ENCODE results near the gene C12orf42. TPM values are rescaled to one million over a fixed set of nuclear protein-coding genes. Genes with fewer than 3 reads are reported as not detected.
"Not testable (repeated sequence)": the region's sequence is repeated elsewhere in the genome, so short reads cannot be mapped to it uniquely, and the experiment has no call there.

C12orf42 gene
- total RNA-seq, 8 experiments from 2014 or later = 0.14 to 1.1 (median 0.23) TPM; not detected in 4

GRCh38 chr12:103434165-103435105, 61.3 kb downstream of the C12orf42 start:
- in situ Hi-C loops (cut with MboI; ENCODE audit: low pct_unique_long_range_greater_than_20kb in 2 of 9, low sequenced_read_pairs in 9 of 9, unreplicated experiment in 9 of 9); H3K27ac ChIP-seq; H3K4me3 ChIP-seq; H3K4me1 ChIP-seq (replicated peaks in 1 of 2): not testable (repeated sequence)
- ATAC-seq (replicated peaks in 6 of 8) = peak in 4 of 8 experiments; percentile 34 to 73 (median 55)
- WGBS, 10 experiments = no CpG with 5 or more reads among the region's 33 CpGs

- no peak overlapping the region for H3K4me3 ChIP-seq
- in situ Hi-C loops (cut with MboI; ENCODE audit: low pct_unique_long_range_greater_than_20kb in 2 of 9, low sequenced_read_pairs in 9 of 9, unreplicated experiment in 9 of 9) = no loop called here
- peaks cover 0 to 6% of the 10 kb centered on the region in 2 donors for H3K4me1 ChIP-seq (replicated peaks in 1 of 2)
- no peak for ATAC-seq (replicated peaks in 6 of 8)
- H3K27ac ChIP-seq = no peak overlapping the region
- WGBS, 10 experiments = 0 to 100% (median 72%) methylated on average over 1 to 2 of the region's 2 CpGs; no CpG with 5 or more reads in 2 of the 10 experiments
Observed at GRCh38 chr12:103431950-103432349, 63.8 kb downstream of the C12orf42 start.

GRCh38 chr12:103431387-103431786, 64.4 kb downstream of the C12orf42 start:
- 0 to 100% (median 66%) methylated on average over 1 of the region's 1 CpG; no CpG with 5 or more reads in 4 of the 10 experiments for WGBS, 10 experiments
- ATAC-seq (replicated peaks in 6 of 8) = no peak
- Histone ChIP-seq H3K4me3 (no peak overlapping the region), H3K4me1 (replicated peaks in 1 of 2) (peaks cover 0 to 6% of the 10 kb centered on the region in 2 donors), H3K27ac (no peak overlapping the region)
- in situ Hi-C loops (cut with MboI; ENCODE audit: low pct_unique_long_range_greater_than_20kb in 2 of 9, low sequenced_read_pairs in 9 of 9, unreplicated experiment in 9 of 9) = no loop called here

- H3K27ac ChIP-seq; ATAC-seq (replicated peaks in 6 of 8); H3K4me3 ChIP-seq; in situ Hi-C loops (cut with MboI; ENCODE audit: low pct_unique_long_range_greater_than_20kb in 2 of 9, low sequenced_read_pairs in 9 of 9, unreplicated experiment in 9 of 9): not testable (repeated sequence)
- peaks cover 24 to 34% of the 10 kb centered on the region in 2 donors for H3K4me1 ChIP-seq (replicated peaks in 1 of 2)
- WGBS, 10 experiments = 7 to 100% (median 85%) methylated on average over 1 to 4 of the region's 6 CpGs; no CpG with 5 or more reads in 2 of the 10 experiments
Observed at GRCh38 chr12:103425674-103426073, 70.1 kb downstream of the C12orf42 start.

- 13 to 81% (median 80%) methylated on average over 1 to 5 of the region's 9 CpGs; no CpG with 5 or more reads in 7 of the 10 experiments for WGBS, 10 experiments
- H3K4me1 ChIP-seq (replicated peaks in 1 of 2) = peaks cover 24 to 34% of the 10 kb centered on the region in 2 donors
- in situ Hi-C loops (cut with MboI; ENCODE audit: low pct_unique_long_range_greater_than_20kb in 2 of 9, low sequenced_read_pairs in 9 of 9, unreplicated experiment in 9 of 9); H3K4me3 ChIP-seq; H3K27ac ChIP-seq; ATAC-seq (replicated peaks in 6 of 8): not testable (repeated sequence)
Observed at GRCh38 chr12:103424849-103425586, 70.8 kb downstream of the C12orf42 start.

GRCh38 chr12:103423516-103423910, 72.3 kb downstream of the C12orf42 start:
- Histone ChIP-seq H3K27ac (peak overlapping the region in 1 of 2 donors; percentile 13), H3K4me1 (replicated peaks in 1 of 2) (peaks cover 24 to 34% of the 10 kb centered on the region in 2 donors), H3K4me3 (no peak overlapping the region)
- ATAC-seq (replicated peaks in 6 of 8) = no peak
- 0 to 67% (median 34%) methylated on average over 1 to 2 of the region's 2 CpGs for WGBS, 10 experiments
- in situ Hi-C loops (cut with MboI; ENCODE audit: low pct_unique_long_range_greater_than_20kb in 2 of 9, low sequenced_read_pairs in 9 of 9, unreplicated experiment in 9 of 9) = no loop called here

GRCh38 chr12:103422746-103423515, 72.8 kb downstream of the C12orf42 start:
- ATAC-seq (replicated peaks in 6 of 8) = peak in 5 of 8 experiments; percentile 95 to 98 (median 96)
- in situ Hi-C loops (cut with MboI; ENCODE audit: low pct_unique_long_range_greater_than_20kb in 2 of 9, low sequenced_read_pairs in 9 of 9, unreplicated experiment in 9 of 9) = no loop called here
- H3K4me3 ChIP-seq = no peak overlapping the region
- H3K4me1 ChIP-seq (replicated peaks in 1 of 2) = peaks cover 24 to 34% of the 10 kb centered on the region in 2 donors
- no peak overlapping the region for H3K27ac ChIP-seq
- WGBS, 10 experiments = 0 to 20% (median 3%) methylated on average over 1 to 4 of the region's 4 CpGs; no CpG with 5 or more reads in 1 of the 10 experiments

- Histone ChIP-seq H3K4me3 (no peak overlapping the region), H3K27ac (no peak overlapping the region), H3K4me1 (replicated peaks in 1 of 2) (peaks cover 24 to 34% of the 10 kb centered on the region in 2 donors)
- ATAC-seq (replicated peaks in 6 of 8) = no peak
- whole genome bisulfite sequencing, 10 experiments = 0 to 36% (median 17%) methylated on average over 1 to 4 of the region's 4 CpGs
- in situ Hi-C loops (cut with MboI; ENCODE audit: low pct_unique_long_range_greater_than_20kb in 2 of 9, low sequenced_read_pairs in 9 of 9, unreplicated experiment in 9 of 9) = no loop called here
Observed at GRCh38 chr12:103422328-103422727, 73.4 kb downstream of the C12orf42 start.

- in situ Hi-C loops (cut with MboI; ENCODE audit: low pct_unique_long_range_greater_than_20kb in 2 of 9, low sequenced_read_pairs in 9 of 9, unreplicated experiment in 9 of 9) = no loop called here
- ATAC-seq (replicated peaks in 6 of 8) = no peak
Observed at GRCh38 chr12:103421402-103421801, 74.4 kb downstream of the C12orf42 start.

GRCh38 chr12:103415681-103416080, 80.1 kb downstream of the C12orf42 start:
- Histone ChIP-seq H3K4me1 (replicated peaks in 1 of 2) (no peaks in the 10 kb centered on the region), H3K4me3 (no peak overlapping the region), H3K27ac (no peak overlapping the region)
- no peak for ATAC-seq (replicated peaks in 6 of 8)
- in situ Hi-C loops (cut with MboI; ENCODE audit: low pct_unique_long_range_greater_than_20kb in 2 of 9, low sequenced_read_pairs in 9 of 9, unreplicated experiment in 9 of 9) = no loop called here
- WGBS, 10 experiments = 0 to 88% (median 73%) methylated on average over 1 to 2 of the region's 2 CpGs

More at GRCh38 chr12:103421402-103421801, 74.4 kb downstream of the C12orf42 start:
- WGBS, 10 experiments = 0 to 100% (median 42%) methylated on average over 1 of the region's 1 CpG; no CpG with 5 or more reads in 4 of the 10 experiments
- Histone ChIP-seq H3K4me3 (no peak overlapping the region), H3K4me1 (replicated peaks in 1 of 2) (peaks cover 24 to 34% of the 10 kb centered on the region in 2 donors), H3K27ac (no peak overlapping the region)

- Histone ChIP-seq H3K4me3 (no peak overlapping the region), H3K4me1 (replicated peaks in 1 of 2) (no peaks in the 10 kb centered on the region), H3K27ac (no peak overlapping the region)
- ATAC-seq (replicated peaks in 6 of 8) = peak in 7 of 8 experiments; percentile 23 to 86 (median 54)
- WGBS, 10 experiments = 23 to 100% (median 83%) methylated on average over 1 to 3 of the region's 3 CpGs; no CpG with 5 or more reads in 5 of the 10 experiments
- in situ Hi-C loops (cut with MboI; ENCODE audit: low pct_unique_long_range_greater_than_20kb in 2 of 9, low sequenced_read_pairs in 9 of 9, unreplicated experiment in 9 of 9) = no loop called here
Observed at GRCh38 chr12:103401421-103401820, 94.3 kb downstream of the C12orf42 start.

- Histone ChIP-seq H3K27ac (no peak overlapping the region), H3K4me3 (no peak overlapping the region), H3K4me1 (replicated peaks in 1 of 2) (no peaks in the 10 kb centered on the region)
- no peak for ATAC-seq (replicated peaks in 6 of 8)
- in situ Hi-C loops (cut with MboI; ENCODE audit: low pct_unique_long_range_greater_than_20kb in 2 of 9, low sequenced_read_pairs in 9 of 9, unreplicated experiment in 9 of 9) = no loop called here
- 0 to 100% (median 40%) methylated on average over 1 of the region's 1 CpG; no CpG with 5 or more reads in 3 of the 10 experiments for WGBS, 10 experiments
Observed at GRCh38 chr12:103399986-103400385, 95.8 kb downstream of the C12orf42 start.
